Brain microvascular endothelial cell (primary cell): ENCODE measurements around the gene BACH2.

ENCODE experiments used
- DNase-seq: peaks from one replicate; pipeline ENCODE4 v3.0.0-alpha.2; 2020
- H3K27ac ChIP-seq: fragments of 250-450 bp; sonication (Bioruptor Pico); 2 replicates; pipeline ENCODE4 v1.5.1; 2020; ENCODE audit warnings: mild to moderate bottlenecking, moderate library complexity
- H3K27me3 ChIP-seq: fragments of 250-450 bp; sonication (Bioruptor Pico); replicated peaks from 2 replicates; pipeline ENCODE4 v1.5.1; 2020; ENCODE audit warnings: mild to moderate bottlenecking
- H3K36me3 ChIP-seq: fragments of 250-450 bp; sonication (Bioruptor Pico); replicated peaks from 2 replicates; pipeline ENCODE4 v1.5.1; 2020; ENCODE audit warnings: mild to moderate bottlenecking
- H3K4me3 ChIP-seq: 2 replicates; pipeline ENCODE4 v1.5.1; 2011; ENCODE audit warnings: low read depth, mild to moderate bottlenecking, control low read depth, low read length, moderate library complexity
- CTCF ChIP-seq: IDR thresholded peaks from 2 replicates; pipeline ENCODE4 v1.5.1; 2011; ENCODE audit warnings: low read depth, mild to moderate bottlenecking, moderate library complexity, low read length, control low read depth, inconsistent platforms; ENCODE audit errors: missing control alignments
- in situ Hi-C: cut with HindIII; loops from 2 replicates; pipeline ENCODE4 v1.10.0; 2017; ENCODE audit warnings: low sequenced_read_pairs, low pct_ligation_motif_present

Gene BACH2

GRCh38 chr6:90090866-90091265 lies 205.8 kb downstream of the BACH2 start:
- no peaks in the 10 kb centered on the region for H3K36me3 ChIP-seq

DNA sequence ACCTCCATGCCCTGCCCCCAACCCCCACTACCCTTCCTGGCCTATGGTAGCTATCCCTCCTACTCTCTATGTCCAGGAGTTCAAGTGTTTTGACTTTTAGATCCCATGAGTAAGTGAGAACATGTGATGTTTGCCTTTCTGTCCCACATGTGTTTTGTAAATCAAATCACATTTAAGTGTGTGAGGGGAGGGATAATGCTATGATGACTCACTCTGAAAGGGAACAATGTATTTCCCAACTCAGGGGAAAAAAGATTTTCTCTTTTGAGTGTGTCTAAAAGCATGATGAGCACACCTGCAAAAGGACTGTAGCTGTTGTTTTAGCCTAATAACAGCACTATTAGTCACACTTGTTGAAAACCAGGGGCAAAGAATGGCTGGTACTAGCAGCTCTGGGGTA lies 208.6 kb downstream of the BACH2 start:
- in situ Hi-C loops = no loop called here
- Histone ChIP-seq H3K27me3 (no peaks in the 10 kb centered on the region), H3K27ac (no peak overlapping the region), H3K4me3 (no peak overlapping the region), H3K36me3 (no peaks in the 10 kb centered on the region)
- DNase-seq = no peak
- no peak for TF ChIP-seq CTCF

More at GRCh38 chr6:90090866-90091265, 205.8 kb downstream of the BACH2 start:
- Histone ChIP-seq H3K27ac (no peak overlapping the region), H3K27me3 (no peaks in the 10 kb centered on the region), H3K4me3 (no peak overlapping the region)
- TF ChIP-seq CTCF = no peak
- DNase-seq = no peak
- in situ Hi-C loops = no loop called here

DNA sequence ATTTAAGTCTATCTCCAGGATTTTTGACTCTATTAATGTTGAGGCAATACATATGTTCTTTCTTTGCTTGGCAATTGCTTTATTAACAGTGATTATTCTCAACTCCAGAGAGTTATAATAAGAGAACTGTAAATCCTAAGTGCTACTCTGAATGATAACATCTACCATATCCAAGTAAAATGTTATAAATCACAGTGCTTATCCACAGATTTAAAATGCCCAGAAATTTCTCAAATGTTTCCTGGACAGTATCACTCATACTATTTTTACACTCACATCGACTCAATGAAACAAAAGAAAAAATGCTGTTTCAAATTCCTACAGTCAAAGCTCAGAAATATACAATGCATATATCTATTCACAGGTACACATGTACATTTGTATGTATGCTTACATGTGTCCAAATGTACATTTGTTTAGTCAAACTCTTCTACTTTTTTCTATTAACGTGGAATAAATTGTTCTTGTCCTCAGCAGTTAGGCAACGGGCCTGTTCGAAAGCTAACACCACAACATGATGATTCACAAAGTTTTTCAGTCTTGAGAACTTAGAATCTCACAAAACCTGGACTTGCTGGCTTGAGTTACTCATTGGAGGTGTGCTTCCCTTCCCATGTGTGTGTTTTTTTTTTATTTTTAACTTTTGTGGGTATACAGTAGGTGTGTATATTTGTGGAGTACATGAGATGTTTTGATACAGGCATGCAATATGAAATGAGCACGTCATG lies 209.4 kb downstream of the BACH2 start:
- Histone ChIP-seq H3K36me3 (no peaks in the 10 kb centered on the region), H3K4me3 (no peak overlapping the region), H3K27ac (no peak overlapping the region), H3K27me3 (no peaks in the 10 kb centered on the region)
- DNase-seq = no peak
- no peak for TF ChIP-seq CTCF
- in situ Hi-C loops = no loop called here

DNA sequence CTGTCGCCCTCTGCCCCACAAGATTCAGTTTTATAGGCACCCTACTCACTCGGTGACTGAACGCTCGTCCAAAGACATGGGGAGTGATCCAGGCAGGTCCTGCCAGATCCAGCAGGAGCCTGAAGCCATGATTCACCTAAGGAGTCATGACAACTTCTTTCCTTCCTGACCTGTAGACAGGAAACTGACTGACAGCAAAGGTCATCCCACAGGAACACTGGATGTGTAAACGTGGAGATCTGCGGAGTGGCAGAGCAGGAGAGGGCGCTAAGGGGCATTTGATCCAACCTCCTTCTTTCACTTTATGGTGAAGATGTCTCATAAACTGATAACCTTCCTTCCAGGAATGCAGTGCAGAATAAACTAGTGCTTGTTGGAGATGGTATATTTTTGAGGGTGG lies 210.1 kb downstream of the BACH2 start:
- no peak for DNase-seq
- in situ Hi-C loops = no loop called here
- H3K27me3 ChIP-seq = no peaks in the 10 kb centered on the region
- no peak overlapping the region for H3K4me3 ChIP-seq
- TF ChIP-seq CTCF = peak; percentile 26
- H3K36me3 ChIP-seq = no peaks in the 10 kb centered on the region
- no peak overlapping the region for H3K27ac ChIP-seq

GRCh38 chr6:90083891-90084290 lies 212.8 kb downstream of the BACH2 start:
- no peak for TF ChIP-seq CTCF
- H3K36me3 ChIP-seq = no peaks in the 10 kb centered on the region
- no peak for DNase-seq
- no peaks in the 10 kb centered on the region for H3K27me3 ChIP-seq
- H3K4me3 ChIP-seq = no peak overlapping the region
- H3K27ac ChIP-seq = no peak overlapping the region
- in situ Hi-C loops = no loop called here

GRCh38 chr6:90082847-90083246 lies 213.8 kb downstream of the BACH2 start:
- Histone ChIP-seq H3K27ac (no peak overlapping the region), H3K36me3 (no peaks in the 10 kb centered on the region), H3K4me3 (no peak overlapping the region), H3K27me3 (no peaks in the 10 kb centered on the region)
- in situ Hi-C loops = no loop called here
- no peak for TF ChIP-seq CTCF
- no peak for DNase-seq
